Neural cell (in vitro differentiated cells): Measurements from ENCODE around the gene FOXO6. TPM values are rescaled to one million over a fixed set of nuclear protein-coding genes. Genes with fewer than 3 reads are reported as not detected.

Experiments used
- H2AFZ ChIP-seq: fragments of 200-600, 300-800 bp; sonication (generic), shearing (Covaris generic); 2 replicates; pipeline ENCODE4 v1.6.0; 2014; ENCODE audit warnings: low read depth, mild to moderate bottlenecking, antibody characterized with exemption, low read length, moderate library complexity
- H3F3A ChIP-seq: fragments of 200-600 bp; shearing (Covaris generic); 2 replicates; pipeline ENCODE4 v1.6.1; 2016; ENCODE audit warnings: mild to moderate bottlenecking, moderate library complexity, mixed read lengths, antibody characterized with exemption, low read length; ENCODE audit not compliant: insufficient read depth, poor library complexity, severe bottlenecking
- H3K27ac ChIP-seq: fragments of 200-600, 300-800 bp; sonication (generic), shearing (Covaris generic); 2 replicates; pipeline ENCODE4 v1.5.1; 2014; ENCODE audit warnings: mild to moderate bottlenecking, low read length, moderate library complexity
- H3K27me3 ChIP-seq: fragments of 300-800, 200-600 bp; sonication (generic), shearing (Covaris generic); 2 replicates; pipeline ENCODE4 v1.6.0; 2014; ENCODE audit warnings: mild to moderate bottlenecking, low read depth, low read length, moderate library complexity; ENCODE audit not compliant: insufficient read depth
- H3K36me3 ChIP-seq: fragments of 300-800, 200-600 bp; sonication (generic), shearing (Covaris generic); 2 replicates; pipeline ENCODE4 v1.5.1; 2014; ENCODE audit warnings: mild to moderate bottlenecking, antibody characterized with exemption, low read length, moderate library complexity; ENCODE audit not compliant: insufficient read depth
- H3K4me2 ChIP-seq: fragments of 300-800, 200-600 bp; sonication (generic), shearing (Covaris generic); 2 replicates; pipeline ENCODE4 v1.6.0; 2014; ENCODE audit warnings: mild to moderate bottlenecking, low read length
- H3K4me3 ChIP-seq: fragments of 300-800, 200-600 bp; sonication (generic), shearing (Covaris generic); 2 replicates; pipeline ENCODE4 v1.5.1; 2014; ENCODE audit warnings: mild to moderate bottlenecking, low read length, moderate library complexity
- H3K79me2 ChIP-seq: fragments of 200-600 bp; shearing (Covaris generic); replicated peaks from 2 replicates; pipeline ENCODE4 v1.6.0; 2014; ENCODE audit warnings: mild to moderate bottlenecking, low read length, moderate library complexity; ENCODE audit not compliant: insufficient read depth
- H3K9ac ChIP-seq: fragments of 300-800, 200-600 bp; sonication (generic), shearing (Covaris generic); 2 replicates; pipeline ENCODE4 v1.6.1; 2016; ENCODE audit warnings: mild to moderate bottlenecking, low read length, mixed read lengths
- H3K9me2 ChIP-seq: fragments of 200-600 bp; shearing (Covaris generic); 2 replicates; pipeline ENCODE4 v1.6.1; 2016; ENCODE audit warnings: mild to moderate bottlenecking, low read length, mixed read lengths; ENCODE audit not compliant: insufficient read depth
- H3K9me3 ChIP-seq: fragments of 200-600, 300-800 bp; sonication (generic), shearing (Covaris generic); 2 replicates; pipeline ENCODE4 v1.6.1; 2016; ENCODE audit warnings: mild to moderate bottlenecking, mixed run types, low read length, moderate library complexity, mixed read lengths
- H4K20me1 ChIP-seq: fragments of 200-600 bp; shearing (Covaris generic); 2 replicates; pipeline ENCODE4 v1.6.1; 2016; ENCODE audit warnings: mild to moderate bottlenecking, mixed run types; ENCODE audit not compliant: insufficient read depth
- EP300 ChIP-seq: fragments of 450-650 bp; conservative IDR thresholded peaks from 2 replicates; pipeline ENCODE4 v1.6.1; 2014; ENCODE audit warnings: antibody characterized with exemption, mild to moderate bottlenecking, moderate library complexity; ENCODE audit not compliant: poor library complexity, severe bottlenecking
- EZH2 ChIP-seq: fragments of 200-600, 300-800 bp; shearing (Covaris generic), sonication (generic); IDR thresholded peaks from 2 replicates; pipeline ENCODE4 v1.6.1; 2014; ENCODE audit warnings: antibody characterized with exemption, low read length, borderline replicate concordance, mild to moderate bottlenecking; ENCODE audit not compliant: insufficient read depth, poor library complexity, severe bottlenecking
- MXI1 ChIP-seq: fragments of 450-650 bp; conservative IDR thresholded peaks from 2 replicates; pipeline ENCODE4 v1.6.1; 2014; ENCODE audit warnings: antibody characterized with exemption, mild to moderate bottlenecking; ENCODE audit not compliant: poor library complexity, severe bottlenecking
- POLR2AphosphoS5 ChIP-seq: IDR thresholded peaks from 2 replicates; pipeline ENCODE4 v1.6.1; 2012
- RAD21 ChIP-seq: fragments of 450-650 bp; conservative IDR thresholded peaks from 2 replicates; pipeline ENCODE4 v1.6.1; 2014; ENCODE audit warnings: antibody characterized with exemption, mild to moderate bottlenecking, moderate library complexity
- SMC3 ChIP-seq: fragments of 450-650 bp; conservative IDR thresholded peaks from 2 replicates; pipeline ENCODE4 v1.6.1; 2014; ENCODE audit warnings: antibody characterized with exemption, mild to moderate bottlenecking, moderate library complexity; ENCODE audit not compliant: poor library complexity
- TAF1 ChIP-seq: IDR thresholded peaks from 2 replicates; pipeline ENCODE4 v1.6.1; 2012; ENCODE audit warnings: low read depth
- polyA plus RNA-seq: library from polyadenylated mRNA; depleted of rRNA; stranded (reverse); fragments of >200 nt; gene quantifications from 2 replicates; pipeline ENCODE4 v1.2.3, GENCODE V29; 2014
- TF ChIP-seq, protein P1 (sequence below): fragments of 450-650 bp; IDR thresholded peaks from 2 replicates; pipeline ENCODE4 v1.5.1; 2014; ENCODE audit warnings: antibody characterized with exemption, mild to moderate bottlenecking, moderate library complexity; ENCODE audit not compliant: poor library complexity, severe bottlenecking
- TF ChIP-seq, protein P2 (sequence below): IDR thresholded peaks from 2 replicates; pipeline ENCODE4 v1.6.1; 2012; ENCODE audit warnings: borderline replicate concordance

Gene FOXO6
- polyA plus RNA-seq, 1 donor from 2014 or later: 0.59 TPM

DNA sequence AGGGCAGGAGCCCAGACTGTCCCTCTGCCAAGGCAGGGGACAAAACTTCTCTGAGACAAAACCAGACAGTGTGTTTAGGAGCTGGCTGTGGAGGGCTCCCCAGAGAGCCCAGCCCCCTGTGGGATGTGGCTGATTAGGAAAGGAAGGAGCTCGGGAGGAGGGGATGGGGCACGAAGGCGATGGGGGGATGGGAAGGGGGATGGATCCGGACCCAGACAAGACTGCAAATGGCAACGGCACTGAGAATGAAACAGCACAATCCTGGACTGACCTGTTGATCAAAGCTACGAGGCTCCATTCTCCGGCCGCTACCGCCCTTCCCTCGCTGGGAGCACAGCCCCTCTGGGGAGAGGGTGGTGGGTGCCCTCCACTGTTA lies 33.1 kb downstream of the FOXO6 start:
- Histone ChIP-seq H3F3A (no peaks in the 10 kb centered on the region), H2AFZ (no peak overlapping the region), H3K4me3 (peak overlapping the region; percentile 55), H3K4me2 (no peak overlapping the region), H3K9me3 (no peaks in the 10 kb centered on the region), H4K20me1 (no peaks in the 10 kb centered on the region), H3K27me3 (no peaks in the 10 kb centered on the region), H3K27ac (peak overlapping the region; percentile 73), H3K9me2 (no peaks in the 10 kb centered on the region), H3K36me3 (no peaks in the 10 kb centered on the region), H3K79me2 (no peaks in the 10 kb centered on the region), H3K9ac (peak overlapping the region; percentile 63)
- TF ChIP-seq TAF1: no peak
- no peak for TF ChIP-seq SMC3
- no peak for TF ChIP-seq RAD21
- no peak for TF ChIP-seq EP300
- TF ChIP-seq POLR2AphosphoS5: no peak
- no peak for TF ChIP-seq MXI1
- TF ChIP-seq, protein P1, sequence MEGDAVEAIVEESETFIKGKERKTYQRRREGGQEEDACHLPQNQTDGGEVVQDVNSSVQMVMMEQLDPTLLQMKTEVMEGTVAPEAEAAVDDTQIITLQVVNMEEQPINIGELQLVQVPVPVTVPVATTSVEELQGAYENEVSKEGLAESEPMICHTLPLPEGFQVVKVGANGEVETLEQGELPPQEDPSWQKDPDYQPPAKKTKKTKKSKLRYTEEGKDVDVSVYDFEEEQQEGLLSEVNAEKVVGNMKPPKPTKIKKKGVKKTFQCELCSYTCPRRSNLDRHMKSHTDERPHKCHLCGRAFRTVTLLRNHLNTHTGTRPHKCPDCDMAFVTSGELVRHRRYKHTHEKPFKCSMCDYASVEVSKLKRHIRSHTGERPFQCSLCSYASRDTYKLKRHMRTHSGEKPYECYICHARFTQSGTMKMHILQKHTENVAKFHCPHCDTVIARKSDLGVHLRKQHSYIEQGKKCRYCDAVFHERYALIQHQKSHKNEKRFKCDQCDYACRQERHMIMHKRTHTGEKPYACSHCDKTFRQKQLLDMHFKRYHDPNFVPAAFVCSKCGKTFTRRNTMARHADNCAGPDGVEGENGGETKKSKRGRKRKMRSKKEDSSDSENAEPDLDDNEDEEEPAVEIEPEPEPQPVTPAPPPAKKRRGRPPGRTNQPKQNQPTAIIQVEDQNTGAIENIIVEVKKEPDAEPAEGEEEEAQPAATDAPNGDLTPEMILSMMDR: no peak
- TF ChIP-seq, protein P2, sequence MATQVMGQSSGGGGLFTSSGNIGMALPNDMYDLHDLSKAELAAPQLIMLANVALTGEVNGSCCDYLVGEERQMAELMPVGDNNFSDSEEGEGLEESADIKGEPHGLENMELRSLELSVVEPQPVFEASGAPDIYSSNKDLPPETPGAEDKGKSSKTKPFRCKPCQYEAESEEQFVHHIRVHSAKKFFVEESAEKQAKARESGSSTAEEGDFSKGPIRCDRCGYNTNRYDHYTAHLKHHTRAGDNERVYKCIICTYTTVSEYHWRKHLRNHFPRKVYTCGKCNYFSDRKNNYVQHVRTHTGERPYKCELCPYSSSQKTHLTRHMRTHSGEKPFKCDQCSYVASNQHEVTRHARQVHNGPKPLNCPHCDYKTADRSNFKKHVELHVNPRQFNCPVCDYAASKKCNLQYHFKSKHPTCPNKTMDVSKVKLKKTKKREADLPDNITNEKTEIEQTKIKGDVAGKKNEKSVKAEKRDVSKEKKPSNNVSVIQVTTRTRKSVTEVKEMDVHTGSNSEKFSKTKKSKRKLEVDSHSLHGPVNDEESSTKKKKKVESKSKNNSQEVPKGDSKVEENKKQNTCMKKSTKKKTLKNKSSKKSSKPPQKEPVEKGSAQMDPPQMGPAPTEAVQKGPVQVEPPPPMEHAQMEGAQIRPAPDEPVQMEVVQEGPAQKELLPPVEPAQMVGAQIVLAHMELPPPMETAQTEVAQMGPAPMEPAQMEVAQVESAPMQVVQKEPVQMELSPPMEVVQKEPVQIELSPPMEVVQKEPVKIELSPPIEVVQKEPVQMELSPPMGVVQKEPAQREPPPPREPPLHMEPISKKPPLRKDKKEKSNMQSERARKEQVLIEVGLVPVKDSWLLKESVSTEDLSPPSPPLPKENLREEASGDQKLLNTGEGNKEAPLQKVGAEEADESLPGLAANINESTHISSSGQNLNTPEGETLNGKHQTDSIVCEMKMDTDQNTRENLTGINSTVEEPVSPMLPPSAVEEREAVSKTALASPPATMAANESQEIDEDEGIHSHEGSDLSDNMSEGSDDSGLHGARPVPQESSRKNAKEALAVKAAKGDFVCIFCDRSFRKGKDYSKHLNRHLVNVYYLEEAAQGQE: no peak
- no peak for TF ChIP-seq EZH2

DNA sequence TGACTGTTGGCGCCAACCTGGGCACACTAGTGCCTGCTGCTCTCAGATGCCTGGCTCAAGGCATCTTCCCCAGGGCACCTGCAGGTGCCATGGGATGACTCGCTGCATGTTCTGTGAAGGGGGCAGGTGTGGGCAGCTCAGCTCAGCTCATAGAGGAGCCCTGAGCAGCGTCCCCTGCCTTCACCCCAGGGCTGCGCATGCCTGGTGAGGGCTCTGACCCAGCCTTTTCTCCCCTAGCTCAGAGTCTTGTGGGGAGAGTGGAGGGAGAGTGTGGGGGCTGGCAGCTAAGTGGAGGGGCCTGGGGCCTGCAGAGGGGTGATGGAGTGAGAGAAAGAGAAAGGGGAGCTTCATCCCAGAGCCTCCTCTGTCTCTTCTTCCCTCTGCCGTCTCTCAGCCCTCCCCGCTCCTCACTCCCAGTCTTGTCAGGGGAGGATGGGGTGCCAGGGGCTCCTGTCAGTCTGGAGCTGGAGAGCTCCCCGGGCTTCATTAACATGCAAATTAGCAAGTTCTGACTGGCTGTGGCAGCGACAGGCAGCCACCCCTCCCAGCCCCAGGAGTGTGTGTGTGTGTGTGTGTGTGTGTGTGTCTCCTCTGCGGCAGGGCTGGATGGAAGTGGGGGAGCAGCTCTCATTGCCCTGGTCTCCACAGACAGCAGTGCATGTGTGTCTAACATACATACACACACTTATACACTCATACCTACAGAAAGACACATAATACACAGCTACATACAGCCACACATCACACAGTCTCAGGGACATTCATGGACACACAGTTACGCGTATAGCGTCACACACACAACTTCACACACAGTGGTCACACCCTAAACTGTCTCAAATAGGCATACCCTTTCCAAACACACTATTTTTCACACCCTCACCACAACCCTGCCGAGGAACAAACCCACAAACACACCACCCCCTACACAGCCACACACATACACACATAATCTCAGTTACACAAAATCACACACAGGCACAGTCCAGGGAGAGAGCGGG lies 34.0 kb downstream of the FOXO6 start:
- peak overlapping the region; percentile 55 for H3K4me3 ChIP-seq
- H3K27ac ChIP-seq: peak overlapping the region; percentile 73
- no peaks in the 10 kb centered on the region for H3F3A ChIP-seq
- TF ChIP-seq, protein P1: peak; percentile 62
- peak; percentile 47 for TF ChIP-seq POLR2AphosphoS5
- TF ChIP-seq, protein P2: no peak
- TF ChIP-seq EP300: peak; percentile 77
- no peak for TF ChIP-seq EZH2
- no peaks in the 10 kb centered on the region for H3K27me3 ChIP-seq
- no peaks in the 10 kb centered on the region for H3K9me2 ChIP-seq
- H4K20me1 ChIP-seq: no peaks in the 10 kb centered on the region
- no peaks in the 10 kb centered on the region for H3K79me2 ChIP-seq
- peak overlapping the region; percentile 6 for H2AFZ ChIP-seq
- no peaks in the 10 kb centered on the region for H3K9me3 ChIP-seq
- H3K36me3 ChIP-seq: no peaks in the 10 kb centered on the region
- H3K9ac ChIP-seq: peak overlapping the region; percentile 63
- peak overlapping the region; percentile 48 for H3K4me2 ChIP-seq
